ENCODE measurements around the gene PLAAT2.
"Not testable (repeated sequence)": the region's sequence is repeated elsewhere in the genome, so short reads cannot be mapped to it uniquely, and the experiment has no call there.

The PLAAT2 gene

DNA sequence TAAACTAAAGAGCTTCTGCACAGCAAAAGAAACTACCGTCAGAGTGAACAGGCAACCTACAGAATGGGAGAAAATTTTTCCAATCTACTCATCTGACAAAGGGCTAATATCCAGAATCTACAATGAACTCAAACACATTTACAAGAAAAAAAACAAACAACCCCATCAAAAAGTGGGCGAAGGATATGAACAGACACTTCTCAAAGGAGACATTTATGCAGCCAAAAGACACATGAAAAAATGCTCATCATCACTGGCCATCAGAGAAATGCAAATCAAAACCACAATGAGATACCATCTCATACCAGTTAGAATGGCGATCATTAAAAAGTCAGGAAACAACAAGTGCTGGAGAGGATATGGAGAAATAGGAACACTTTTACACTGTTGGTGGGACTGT, 15.7 kb upstream of the PLAAT2 start:
- DNase-seq (ENCODE audit: low spot score): not testable (repeated sequence)

DNA sequence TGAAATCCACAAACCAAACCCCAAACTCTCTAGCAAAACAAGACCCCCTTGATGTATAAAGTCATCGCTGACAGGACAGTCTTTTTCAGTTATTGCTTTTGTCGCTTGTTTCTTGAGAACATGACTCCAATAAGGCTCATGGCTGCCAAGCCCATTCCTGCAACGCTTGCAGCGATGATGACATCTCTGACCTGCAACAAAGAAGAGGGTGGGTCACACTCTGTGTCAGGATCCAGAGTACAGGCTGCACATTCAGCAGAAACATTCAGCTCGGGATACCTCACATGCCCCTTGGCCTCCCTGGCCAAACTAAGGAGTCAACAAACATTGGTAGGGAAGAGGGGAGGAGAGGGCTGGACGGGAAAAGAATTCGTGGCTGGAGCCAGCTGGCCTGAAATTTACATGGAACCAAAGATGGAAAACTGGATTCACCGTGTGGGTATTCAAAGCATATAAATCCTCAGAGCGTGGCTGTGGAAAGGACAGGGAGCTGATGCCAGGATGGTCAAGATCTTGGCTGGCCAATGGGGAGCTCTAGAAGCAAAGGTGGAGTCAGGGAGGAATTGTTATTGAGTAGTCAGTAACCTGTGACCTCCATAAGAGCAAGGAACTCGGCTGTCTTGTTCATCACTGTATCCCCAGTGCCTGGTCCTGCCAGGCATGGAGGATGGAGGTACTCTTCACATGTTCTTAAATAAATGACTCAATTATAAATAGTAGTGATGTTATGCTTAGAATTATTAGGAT, 11.8 kb upstream of the PLAAT2 start:
- no peak for DNase-seq (ENCODE audit: low spot score)

DNA sequence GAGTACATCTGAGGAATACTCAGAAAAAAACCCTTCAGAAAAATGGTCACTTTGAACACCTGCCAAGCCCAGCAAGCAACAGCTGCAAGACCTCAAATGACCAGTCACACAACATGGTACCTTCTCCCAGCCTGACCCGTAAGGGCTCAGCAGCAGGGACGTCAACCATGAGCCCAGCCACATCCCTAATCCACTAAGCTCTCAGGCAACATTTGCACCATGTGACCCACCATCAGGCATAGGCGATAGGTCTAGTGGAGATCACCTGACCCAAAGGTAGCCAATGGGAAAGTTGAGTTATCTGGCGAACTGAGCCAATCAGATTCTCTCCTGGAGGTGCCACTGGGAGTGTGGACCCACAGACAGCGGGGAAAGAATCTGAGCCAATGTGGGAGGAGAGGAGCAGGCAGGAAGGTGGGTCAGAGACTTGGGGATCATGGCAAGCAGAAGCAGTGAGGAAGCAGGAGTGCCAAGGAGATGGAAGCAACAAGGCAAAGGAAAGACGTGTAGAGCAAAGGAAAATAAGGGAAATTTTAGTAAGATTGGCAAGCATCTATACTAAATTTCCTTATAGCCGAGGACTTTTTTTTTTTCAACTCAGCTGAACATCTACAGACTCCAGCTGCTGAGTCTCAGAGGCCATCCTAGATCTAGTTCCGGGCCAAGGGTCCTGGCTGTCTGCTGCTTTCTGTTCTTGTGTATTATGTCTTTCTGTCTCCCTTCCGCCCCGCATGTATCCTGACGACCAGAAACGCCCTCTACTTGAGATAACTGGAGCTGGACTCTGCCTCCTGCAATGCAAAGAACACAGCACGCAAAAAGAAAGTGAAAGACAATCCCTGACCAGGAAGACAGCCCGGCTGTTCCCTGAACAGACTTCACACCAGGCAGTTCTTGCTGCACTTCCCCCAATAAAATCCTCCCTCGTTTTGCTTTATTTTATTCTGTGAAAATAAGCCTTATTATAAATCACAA, 11.0 kb upstream of the PLAAT2 start:
- DNase-seq (ENCODE audit: low spot score): no peak

DNA sequence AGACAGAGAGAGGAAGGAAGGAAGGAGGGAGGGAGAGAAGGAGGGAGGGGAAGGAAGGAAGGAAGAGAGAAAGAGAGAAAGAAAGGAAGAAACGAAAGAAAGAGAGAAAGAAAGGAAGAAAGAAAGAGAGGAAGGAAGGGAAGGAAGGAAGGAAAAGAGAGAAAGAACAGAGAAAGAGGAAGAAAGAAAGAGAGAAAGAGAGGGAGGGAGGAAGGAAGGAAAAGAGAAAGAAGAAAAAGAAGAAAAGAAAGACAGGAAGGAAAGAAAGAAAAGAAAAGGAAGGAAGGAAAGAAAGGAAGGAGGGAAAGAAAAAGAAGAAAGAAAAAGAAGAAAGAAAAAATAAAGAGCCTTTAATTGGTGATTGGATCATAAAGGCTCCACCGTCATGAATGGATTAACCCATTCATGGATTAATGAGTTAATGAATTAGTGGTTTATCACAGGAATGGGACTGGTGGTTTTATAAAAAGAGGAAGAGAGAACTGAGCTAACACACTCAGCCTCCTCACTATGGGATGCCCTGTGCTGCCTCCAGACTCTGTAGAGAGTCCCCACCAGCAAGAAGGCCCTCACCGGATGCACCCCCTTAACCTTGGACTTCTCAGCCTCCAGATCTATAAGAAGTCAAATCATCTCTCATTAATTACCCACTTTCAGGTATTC, 9.0 kb upstream of the PLAAT2 start:
- no peak for DNase-seq (ENCODE audit: low spot score)

DNA sequence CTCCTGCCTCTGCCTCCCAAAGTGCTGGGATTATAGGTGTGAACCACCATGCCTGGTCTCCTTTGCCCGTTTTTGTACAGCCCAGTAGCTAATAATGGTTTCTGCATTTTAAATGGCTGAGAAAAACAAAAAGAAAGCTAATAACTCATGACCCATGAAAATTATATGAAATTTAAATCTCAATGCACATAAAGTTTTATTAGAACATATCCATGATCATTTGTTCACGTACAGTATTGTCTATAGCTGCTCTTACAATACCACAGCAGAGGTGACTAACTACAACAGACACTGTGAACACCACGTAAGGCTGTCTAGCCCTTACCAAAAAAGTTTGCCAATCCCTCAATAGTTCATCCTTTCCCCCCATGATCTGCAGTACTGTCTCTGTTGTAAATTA, 6.4 kb upstream of the PLAAT2 start:
- DNase-seq (ENCODE audit: low spot score): no peak

DNA sequence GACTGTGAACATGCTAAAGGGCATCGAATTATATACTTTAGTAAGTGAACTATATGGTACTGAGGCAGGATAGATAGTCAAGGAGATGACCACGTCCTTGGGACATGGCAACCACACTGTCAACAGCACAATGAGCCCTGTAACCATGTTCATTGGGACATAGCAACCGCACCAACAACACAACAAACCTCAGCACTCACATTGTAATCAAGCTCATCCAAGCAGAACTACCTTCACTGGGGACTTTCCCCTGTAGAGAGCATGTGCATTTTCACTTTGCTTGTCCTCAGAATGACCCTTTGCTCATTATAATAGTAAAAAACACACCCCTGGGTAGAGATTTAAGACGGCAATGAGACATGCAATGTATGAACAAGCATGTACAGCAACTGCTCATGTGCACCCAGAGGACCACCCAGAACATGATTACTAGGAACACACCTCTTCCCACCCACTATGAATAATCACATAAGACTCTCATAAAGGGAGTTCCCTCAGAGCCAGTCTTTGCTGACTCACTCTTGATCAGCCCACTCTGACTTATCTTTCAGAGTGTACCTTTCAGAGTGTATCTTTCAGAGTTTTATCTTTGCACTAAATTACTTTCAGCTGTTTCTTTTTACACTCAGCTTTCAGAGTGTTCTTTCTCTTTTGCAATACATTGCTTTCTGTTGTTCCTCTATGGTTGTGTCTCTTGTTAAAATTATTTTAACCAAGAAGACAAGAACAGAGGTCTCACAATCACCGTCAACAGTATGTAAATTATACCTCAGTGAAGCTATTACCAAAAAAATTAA, 4.1 kb upstream of the PLAAT2 start:
- DNase-seq (ENCODE audit: low spot score): no peak

DNA sequence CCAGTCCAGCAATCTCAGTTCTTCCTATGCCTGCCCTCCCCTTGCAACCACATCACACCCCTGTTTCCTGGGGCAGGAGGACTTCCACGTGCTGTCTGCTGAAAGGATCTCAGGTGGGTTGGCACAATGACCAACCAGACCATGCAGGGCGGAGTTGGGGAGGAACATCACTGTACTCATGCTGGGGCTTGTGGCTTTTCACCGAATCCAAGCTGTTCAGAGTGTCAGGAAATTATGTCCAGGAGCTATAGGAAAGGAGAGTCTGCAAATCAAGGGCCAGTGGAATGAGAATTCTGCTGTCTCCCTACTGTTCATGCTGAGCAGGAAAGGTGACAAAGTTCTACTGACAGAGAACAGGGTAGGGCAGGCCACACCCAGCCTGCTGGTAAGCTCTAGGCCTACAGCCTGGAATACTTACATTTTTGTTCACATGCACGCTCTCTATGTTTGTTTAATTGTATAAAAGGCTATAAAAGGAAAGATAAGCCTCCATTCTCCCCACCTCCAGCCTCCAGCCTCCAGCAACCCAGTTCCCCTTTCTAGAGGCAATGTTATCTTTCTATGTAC, 1.7 kb upstream of the PLAAT2 start:
- DNase-seq (ENCODE audit: low spot score): no peak

DNA sequence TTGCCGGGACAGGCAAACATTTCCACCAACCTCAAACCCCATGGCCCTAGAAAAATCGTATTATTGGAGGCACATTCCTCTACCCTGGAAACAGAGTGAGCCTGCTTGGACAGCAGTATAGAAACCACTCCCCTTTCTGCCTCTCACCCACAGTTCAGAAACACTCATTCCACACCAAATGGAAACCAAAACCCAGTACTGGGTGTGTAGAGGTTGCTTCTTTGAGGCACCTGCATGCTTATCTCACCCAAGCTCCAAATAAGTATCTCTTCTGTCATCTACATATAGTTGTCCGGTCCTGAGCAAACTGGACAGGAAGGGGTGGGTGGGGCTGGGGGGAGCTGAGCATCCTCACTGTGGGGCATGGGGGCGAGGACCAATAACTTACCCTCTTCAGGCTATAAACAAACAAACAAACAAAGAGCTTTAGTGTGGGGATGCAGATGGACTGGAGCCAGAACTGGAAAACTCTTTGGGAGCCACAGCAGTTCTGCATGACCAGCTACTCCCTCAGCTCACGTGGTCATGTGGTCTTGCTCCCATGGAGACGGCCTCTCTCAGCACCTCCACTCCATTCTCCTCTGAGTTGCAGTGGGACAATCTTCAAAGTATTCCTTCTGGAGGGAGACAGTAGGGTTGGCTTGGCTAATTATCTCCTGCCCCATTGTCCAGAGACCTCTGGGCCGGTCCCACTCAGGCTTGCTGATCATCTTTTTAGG, 1.0 kb upstream of the PLAAT2 start:
- no peak for DNase-seq (ENCODE audit: low spot score)

DNA sequence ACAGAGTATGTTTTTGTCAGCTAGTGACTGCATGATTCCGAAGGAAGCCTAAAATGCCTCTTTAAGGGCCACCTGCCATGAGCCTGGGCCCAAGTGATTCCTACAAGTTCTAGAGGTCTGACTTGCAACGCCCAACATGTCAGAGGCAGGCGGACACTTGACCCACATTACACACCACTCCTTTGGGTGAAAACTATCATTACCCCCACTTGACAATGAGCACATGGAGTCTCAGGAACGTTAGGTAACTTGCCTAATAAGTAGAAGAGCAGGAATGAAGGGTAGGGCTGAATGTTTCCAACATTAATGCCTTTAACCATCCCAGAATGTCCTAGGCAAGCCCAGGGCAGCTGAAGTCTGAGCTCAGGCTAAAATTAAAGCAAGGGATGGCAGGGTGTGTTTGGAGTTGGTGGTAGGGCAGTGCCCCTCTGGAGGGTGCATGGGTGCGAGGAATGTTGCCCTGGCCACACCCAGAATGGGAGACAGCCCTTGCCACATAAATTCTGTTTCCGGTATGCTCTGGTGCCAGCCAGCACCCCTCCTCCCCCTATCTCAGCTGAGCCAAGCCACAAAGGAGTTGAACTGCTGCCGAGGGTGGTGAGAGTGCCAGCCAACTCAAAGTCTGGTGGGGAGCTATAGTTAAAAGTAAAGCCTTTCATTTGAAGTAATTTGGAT, 2.5 kb downstream of the PLAAT2 start:
- DNase-seq (ENCODE audit: low spot score): no peak

DNA sequence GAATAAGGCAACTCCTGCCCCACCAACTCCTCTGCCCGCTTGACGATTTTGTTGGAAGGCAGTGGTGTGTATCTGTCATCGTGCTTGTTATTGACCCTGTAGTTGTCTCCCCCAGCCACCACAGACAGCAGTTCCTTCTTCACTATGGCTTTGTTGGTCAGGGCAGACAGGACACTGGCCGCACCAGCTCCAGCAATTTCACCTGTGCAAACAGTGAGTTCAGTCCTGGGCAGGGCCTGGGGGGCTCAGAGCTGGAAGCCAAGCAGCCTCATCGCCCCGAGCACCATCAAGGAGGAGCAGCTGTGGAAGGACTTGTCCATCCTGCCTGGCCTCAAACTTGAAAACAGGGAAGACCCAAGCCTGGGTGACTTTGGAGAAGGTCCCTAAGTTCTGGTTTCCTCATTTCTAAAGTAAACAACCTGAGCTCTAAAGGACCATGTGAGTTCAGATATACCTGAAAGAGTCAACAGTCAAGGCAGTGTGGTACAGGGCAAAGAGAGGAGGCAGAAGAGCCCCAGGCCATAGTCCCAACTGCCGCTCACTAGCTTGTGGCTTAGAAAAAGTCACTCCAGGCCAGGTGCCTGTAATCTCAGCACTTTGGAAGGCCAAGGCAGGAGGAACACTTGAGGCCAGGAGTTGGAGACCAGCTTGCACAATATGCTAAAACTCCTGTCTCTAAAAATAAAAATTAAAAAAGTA, 4.6 kb downstream of the PLAAT2 start:
- DNase-seq (ENCODE audit: low spot score): no peak

DNA sequence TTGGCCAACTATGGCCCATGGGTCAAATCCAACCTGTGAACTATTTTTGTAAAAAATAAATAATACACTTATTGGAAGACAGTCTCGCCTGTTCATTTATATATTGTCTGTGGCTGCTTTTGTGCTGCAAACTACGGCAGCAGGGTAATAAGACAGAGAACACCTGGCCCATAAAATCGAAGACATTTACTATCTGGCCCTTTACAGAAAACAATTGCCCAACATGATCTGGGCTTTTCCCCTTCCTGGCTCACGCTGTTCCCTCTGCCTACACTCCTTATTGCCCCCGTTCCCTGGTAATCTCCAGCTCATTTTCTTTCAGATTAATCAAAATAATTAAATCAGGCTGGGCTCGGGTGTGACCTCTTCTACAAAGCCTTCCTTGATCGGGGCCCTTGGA, 5.6 kb downstream of the PLAAT2 start:
- no peak for DNase-seq (ENCODE audit: low spot score)

DNA sequence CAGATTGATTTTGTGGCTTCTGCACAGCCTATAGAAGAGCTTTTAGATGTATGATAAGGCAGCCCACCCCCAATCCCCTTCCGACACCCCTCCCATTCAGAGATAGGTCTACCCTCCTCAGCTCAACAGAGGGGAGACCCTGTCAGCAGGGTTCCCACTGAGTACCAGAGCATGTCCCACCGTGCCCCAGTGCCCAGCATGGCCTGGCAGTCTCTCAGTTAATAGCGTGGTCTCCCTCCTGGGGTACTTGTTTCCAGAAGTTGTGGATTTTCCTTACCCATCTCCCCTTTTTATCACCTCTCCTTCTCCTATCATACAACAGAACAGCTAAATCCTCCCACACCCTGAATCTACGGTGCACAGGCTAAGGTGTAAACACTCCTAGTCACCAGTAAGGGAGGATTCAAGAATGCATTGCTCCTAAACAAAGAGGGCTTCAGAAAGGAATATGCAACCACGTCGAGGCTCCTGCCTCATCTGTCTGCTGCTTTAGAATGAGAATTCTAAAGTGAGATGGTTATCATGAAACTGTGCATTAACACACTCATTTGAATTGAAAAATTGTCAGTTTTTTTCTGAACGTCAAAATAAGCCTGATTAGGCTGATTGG, 6.7 kb downstream of the PLAAT2 start:
- no peak for DNase-seq (ENCODE audit: low spot score)

DNA sequence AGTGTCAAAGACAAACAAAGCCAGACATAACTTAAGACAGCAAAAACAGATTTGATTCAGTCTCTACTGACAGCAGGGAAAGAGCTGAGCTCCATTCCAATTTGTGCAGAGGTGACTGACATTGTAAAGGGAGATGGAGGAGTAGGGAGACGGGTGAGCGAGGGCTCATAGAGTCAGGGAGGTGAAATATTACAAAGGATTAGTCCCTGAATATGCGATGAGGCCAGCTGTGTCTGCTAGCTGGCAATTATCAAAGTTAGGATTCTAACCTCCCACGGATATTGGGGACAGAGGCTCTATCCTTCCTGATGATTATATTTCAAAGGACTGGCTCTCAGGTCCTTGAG, 8.3 kb downstream of the PLAAT2 start:
- no peak for DNase-seq (ENCODE audit: low spot score)

DNA sequence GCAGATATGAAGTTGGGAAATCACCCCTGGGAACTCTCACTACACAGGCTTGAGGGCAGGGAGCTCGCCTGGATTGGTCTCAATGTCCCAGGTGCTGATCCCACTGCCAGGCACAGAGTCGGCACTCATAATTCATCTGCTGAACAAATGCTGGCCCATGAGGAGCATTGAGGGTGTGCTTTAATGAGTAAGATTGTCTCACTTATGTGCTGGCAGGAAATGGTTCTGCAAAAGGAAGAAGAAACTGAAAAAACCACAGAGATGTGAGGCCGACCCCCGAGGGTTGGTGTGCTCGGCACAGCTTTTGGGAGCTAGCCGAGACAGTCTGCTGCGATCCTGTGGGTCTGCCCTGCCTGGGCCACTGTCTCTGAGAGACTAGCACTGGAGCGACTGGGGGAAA, 9.4 kb downstream of the PLAAT2 start:
- no peak for DNase-seq (ENCODE audit: low spot score)

DNA sequence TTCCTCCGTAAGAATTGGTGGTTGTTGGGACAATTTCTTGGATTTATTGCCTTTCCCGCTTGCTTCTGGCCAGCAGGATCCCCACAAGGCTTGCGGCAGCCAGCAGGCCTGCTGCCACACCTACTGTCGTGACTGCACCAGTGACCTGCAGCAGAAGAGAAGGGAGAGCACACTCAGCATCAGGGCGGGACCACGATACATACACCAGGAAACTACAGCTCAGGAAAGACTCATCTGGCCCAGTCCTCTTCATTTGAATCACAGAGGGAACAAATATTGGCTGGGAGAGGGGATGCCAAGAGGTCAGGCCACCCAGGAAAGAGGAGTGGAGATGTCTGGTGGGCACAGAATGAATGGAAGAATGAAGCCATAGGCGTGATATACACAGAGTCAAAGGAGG, 10.3 kb downstream of the PLAAT2 start:
- no peak for DNase-seq (ENCODE audit: low spot score)

DNA sequence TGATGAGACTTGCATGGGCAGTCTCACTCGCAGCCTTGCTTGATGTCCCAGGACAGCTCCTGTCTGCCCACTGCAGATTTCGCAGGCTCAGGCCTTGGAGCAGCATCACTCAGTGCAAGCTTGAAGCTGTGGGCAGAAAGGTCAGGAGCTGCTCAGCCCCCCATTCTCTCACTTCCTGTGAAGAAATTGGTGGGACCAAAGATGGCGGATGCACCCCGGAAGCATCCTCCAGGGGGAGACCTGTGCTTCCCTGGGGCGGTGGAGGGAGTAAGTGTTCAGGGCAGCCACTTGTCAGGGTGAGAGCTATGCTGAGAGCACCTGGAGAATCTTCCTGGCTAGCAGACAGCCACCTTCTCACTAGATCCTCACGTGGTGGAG, 11.3 kb downstream of the PLAAT2 start:
- no peak for DNase-seq (ENCODE audit: low spot score)

DNA sequence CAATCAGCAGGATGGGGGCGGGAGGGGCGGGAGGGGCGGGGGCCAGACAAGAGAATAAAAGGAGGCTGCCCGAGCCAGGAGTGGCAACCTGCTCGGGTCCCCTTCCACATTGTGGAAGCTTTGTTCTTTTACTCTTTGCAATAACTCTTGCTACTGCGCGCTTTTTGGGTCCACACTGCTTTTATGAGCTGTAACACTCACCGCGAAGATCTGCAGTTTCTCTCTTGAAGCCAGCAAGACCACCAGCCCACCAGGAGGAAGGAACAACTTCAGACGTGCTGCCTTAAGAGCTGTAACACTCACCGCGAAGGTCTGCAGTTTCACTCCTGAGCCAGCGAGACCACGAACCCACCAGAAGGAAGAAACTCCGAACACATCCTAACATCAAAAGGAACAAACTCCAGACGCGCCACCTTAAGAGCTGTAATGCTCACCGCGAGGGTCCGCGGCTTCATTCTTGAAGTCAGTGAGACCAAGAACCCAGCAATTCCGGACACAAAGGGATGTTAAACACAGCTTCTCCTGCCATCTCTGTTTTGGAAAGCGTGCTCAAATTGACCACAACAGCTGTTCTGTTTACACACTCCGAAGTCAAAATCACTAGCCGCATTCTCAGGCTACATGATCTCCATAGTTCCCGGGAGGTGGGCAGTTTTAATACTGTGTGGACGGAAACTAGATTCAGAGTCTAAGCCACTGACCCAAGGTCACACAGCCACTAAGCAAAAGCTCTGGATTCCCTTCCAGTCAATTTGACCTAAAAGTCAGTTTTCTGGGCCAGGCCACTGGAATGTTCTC, 11.9 kb downstream of the PLAAT2 start:
- DNase-seq (ENCODE audit: low spot score): no peak

DNA sequence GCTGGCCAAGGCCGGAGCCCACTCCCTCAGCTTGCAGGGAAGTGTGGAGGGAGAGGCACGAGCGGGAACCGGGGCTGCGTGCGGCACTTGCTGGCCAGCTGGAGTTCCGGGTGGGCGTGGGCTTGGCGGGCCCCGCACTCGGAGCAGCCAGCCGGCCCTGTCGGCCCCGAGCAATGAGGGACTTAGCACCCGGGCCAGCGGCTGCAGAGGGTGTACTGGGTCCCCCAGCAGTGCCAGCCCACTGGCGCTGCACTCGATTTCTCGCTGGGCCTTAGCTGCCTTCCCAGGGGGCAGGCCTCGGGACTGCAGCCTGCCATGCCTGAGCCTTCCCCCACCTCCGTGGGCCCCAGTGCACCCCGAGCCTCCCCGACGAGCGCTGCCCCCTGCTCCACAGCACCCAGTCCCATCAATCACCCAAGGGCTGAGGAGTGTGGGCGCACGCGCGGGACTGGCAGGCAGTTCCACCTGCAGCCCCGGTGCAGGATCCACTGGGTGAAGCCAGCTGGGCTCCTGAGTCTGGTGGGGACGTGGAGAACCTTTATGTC, 13.0 kb downstream of the PLAAT2 start:
- DNase-seq (ENCODE audit: low spot score): not testable (repeated sequence)
